HepG2 (cell line): Measurements from ENCODE around the gene ARCN1. TPM values are rescaled to one million over a fixed set of nuclear protein-coding genes. Genes with fewer than 3 reads are reported as not detected.

Source experiments
- ATAC-seq: fragments of 200-7000 bp; cut with Tn5 transposase; 3 replicates; pipeline ENCODE4 v1.9.1; 2020; ENCODE audit warnings: mild to moderate bottlenecking, moderate library complexity
- BruUV-seq: library from RNA; stranded (reverse); fragments of 400-500 nt; replicated peaks from 2 replicates; lab custom pipeline; 2021; lab: Mats Ljungman, UMichigan
- CTCF ChIA-PET: fragments of 300-600 bp; formaldehyde crosslinking; extraction: SDS; loops from one replicate; lab custom pipeline; 2021; ENCODE audit warnings: low total read pairs, inconsistent platforms, low intra/inter-chr PET ratio; lab: Yijun Ruan, JAX
- POLR2A ChIA-PET: fragments of 350-600 bp; sonication (Branson Sonifier 250); formaldehyde crosslinking; loops from one replicate; lab custom pipeline; 2020; ENCODE audit warnings: antibody characterized with exemption, inconsistent platforms; lab: Yijun Ruan, JAX
- DNase-seq: peaks from one replicate; pipeline ENCODE4 v3.0.0-alpha.2; 2015; ENCODE audit warnings: low spot score
- FAIRE-seq: peaks from 3 replicates; lab custom pipeline; 2011; peaks lifted over from hg19 to GRCh38; lab: Jason Lieb, UNC
- H2AFZ ChIP-seq: one replicate; pipeline ENCODE4 v1.6.1; 2011; ENCODE audit warnings: low read length, inconsistent platforms
- H3K27ac ChIP-seq: fragments of 300-600 bp; 3 replicates; pipeline ENCODE4 v1.8.0; 2011; ENCODE audit warnings: mixed run types, mild to moderate bottlenecking, mixed read lengths, low read length, inconsistent platforms; ENCODE audit not compliant: insufficient read depth; ENCODE audit errors: extremely low read length
- H3K27me3 ChIP-seq, 2 experiments: fragments of 200-600 bp in 1 of 2; 2 replicates in 1 of 2; 3 replicates in 1 of 2; pipeline versions ENCODE4 v1.6.0 to v1.8.0; 2011; ENCODE audit warnings: low read length in 2 of 2, mild to moderate bottlenecking in 2 of 2, moderate library complexity in 2 of 2, inconsistent platforms in 1 of 2; ENCODE audit not compliant: insufficient read depth in 2 of 2, control insufficient read depth in 1 of 2
- H3K36me3 ChIP-seq, 2 experiments: fragments of 200-600 bp in 1 of 2; replicated peaks in 1 of 2; 2 replicates in 1 of 2; 3 replicates in 1 of 2; pipeline versions ENCODE4 v1.5.1 to v1.8.0; 2011; ENCODE audit warnings: low read length in 2 of 2, inconsistent platforms in 1 of 2; ENCODE audit not compliant: insufficient read depth in 2 of 2, control insufficient read depth in 1 of 2
- H3K4me1 ChIP-seq: 2 replicates; pipeline ENCODE4 v1.5.1; 2012; ENCODE audit warnings: low read length, inconsistent platforms; ENCODE audit not compliant: insufficient read depth
- H3K4me2 ChIP-seq: 2 replicates; pipeline ENCODE4 v1.6.0; 2011; ENCODE audit warnings: low read depth, low read length, inconsistent platforms
- H3K4me3 ChIP-seq, 3 experiments: fragments of 200-600 bp in 1 of 3; sonication (generic), shearing (Covaris generic) in 1 of 3; replicated peaks in 1 of 3; 2 replicates each; pipeline ENCODE4 v1.5.1; 2011 to 2016; ENCODE audit warnings: low read length in 3 of 3, inconsistent platforms in 2 of 3, low read depth in 2 of 3, mild to moderate bottlenecking in 2 of 3, control low read depth in 1 of 3, mixed read lengths in 1 of 3; ENCODE audit not compliant: insufficient read depth in 1 of 3
- H3K79me2 ChIP-seq: one replicate; pipeline ENCODE4 v1.6.1; 2011; ENCODE audit warnings: low read length, inconsistent platforms; ENCODE audit not compliant: insufficient read depth
- H3K9ac ChIP-seq: 2 replicates; pipeline ENCODE4 v1.6.0; 2011; ENCODE audit warnings: mild to moderate bottlenecking, low read depth, low read length, inconsistent platforms; ENCODE audit not compliant: insufficient read depth
- H3K9me3 ChIP-seq: 2 replicates; pipeline ENCODE4 v1.5.1; 2012; ENCODE audit warnings: mild to moderate bottlenecking, low read length
- H4K20me1 ChIP-seq: 2 replicates; pipeline ENCODE4 v1.6.0; 2011; ENCODE audit warnings: inconsistent platforms, mild to moderate bottlenecking, low read length, moderate library complexity; ENCODE audit not compliant: insufficient read depth
- GATAD2A ChIP-seq: IDR thresholded peaks from 2 replicates; pipeline ENCODE4 v1.6.1; 2016
- KLF15 ChIP-seq: sonication (generic); formaldehyde crosslinking; IDR thresholded peaks from 2 replicates; pipeline ENCODE4 v1.8.1; 2023; ENCODE audit warnings: borderline replicate concordance, mild to moderate bottlenecking, inconsistent platforms, missing genetic modification reagents, mixed read lengths
- MIER2 ChIP-seq: IDR thresholded peaks from 2 replicates; pipeline ENCODE4 v1.6.1; 2016; ENCODE audit warnings: missing biosample characterization, missing genetic modification reagents
- STAG1 ChIP-seq: sonication (generic); formaldehyde crosslinking; IDR thresholded peaks from 2 replicates; pipeline ENCODE4 v1.4.0; 2020; ENCODE audit warnings: missing genetic modification reagents
- ZHX2 ChIP-seq, 2 experiments: sonication (generic) in 1 of 2; formaldehyde crosslinking in 1 of 2; IDR thresholded peaks; 2 replicates each; pipeline versions ENCODE4 v1.6.1 to v1.9.0; 2014 to 2022; ENCODE audit warnings: antibody characterized with exemption in 1 of 2, borderline replicate concordance in 1 of 2, inconsistent platforms in 1 of 2, low read depth in 1 of 2, missing genetic modification reagents in 1 of 2
- WGBS: methylation state at CpG from one replicate; pipeline ENCODE4 v1.1.6; 2017; ENCODE audit warnings: low lambda C conversion rate; 5-methylcytosine and 5-hydroxymethylcytosine counted together
- in situ Hi-C: cut with HindIII; loops from 2 replicates; pipeline ENCODE4 v1.10.0; 2017; ENCODE audit warnings: low pct_unique_long_range_greater_than_20kb; ENCODE audit not compliant: extremely low pct_ligation_motif_present
- intact Hi-C: fragments of 100-400 bp; cut with micrococcal nuclease; formaldehyde crosslinking; loops from one replicate; pipeline ENCODE4 v1.10.0; 2022; ENCODE audit not compliant: unreplicated experiment
- polyA plus RNA-seq, 8 experiments: library from polyadenylated mRNA; depleted of rRNA in 3 of 8; stranded (reverse) in 7 of 8; unstranded in 1 of 8; fragments of >200 nt; fragmentation: Illumina TruSeq in 4 of 8; extraction: Trizol in 4 of 8; gene quantifications; 2 replicates each; pipeline versions ENCODE4 v1.2.1 to v1.2.3, GENCODE V29; 2011 to 2016; ENCODE audit warnings: low read depth in 4 of 8, missing spikeins in 1 of 8, mixed read lengths in 1 of 8; ENCODE audit not compliant: insufficient read depth in 1 of 8
- total RNA-seq, 5 experiments: library from RNA; depleted of rRNA; stranded (reverse); fragments of >200 nt; fragmentation: Illumina TruSeq; extraction: Trizol; gene quantifications; 2 replicates each; pipeline ENCODE4 v1.2.3, GENCODE V29; 2016; ENCODE audit warnings: low read depth in 1 of 5

Gene ARCN1
- total and polyA plus RNA-seq, 2 of the 13 experiments (the other 11 are each of a cell fraction or from before 2014, with no cell fraction given): 148 to 200 TPM

- ATAC-seq: no peak
- ChIA-PET POLR2A (interaction anchor here (2.1 kb wide), 1 partner anchor 19 kb away, joined by 13 read pairs; no protein-coding TSS in a partner anchor), CTCF (no interaction called here)
- Histone ChIP-seq H3K9me3 (no peaks in the 10 kb centered on the region), H4K20me1 (no peaks in the 10 kb centered on the region), H3K4me2 (no peak overlapping the region), H3K9ac (no peak overlapping the region), H3K36me3 (peaks cover 12 to 20% of the 10 kb centered on the region in 2 experiments; a peak in 4 of 5 replicates), H3K4me1 (no peaks in the 10 kb centered on the region), H3K27ac (no peak overlapping the region), H3K4me3 (no peak overlapping the region), H3K27me3 (no peaks in the 10 kb centered on the region), H2AFZ (no peak overlapping the region), H3K79me2 (no peaks in the 10 kb centered on the region)
- in situ Hi-C loops: no loop called here
- no peak for TF ChIP-seq STAG1 (CRISPR knock-in tag)
- TF ChIP-seq ZHX2 (IDR thresholded peaks at IDR 0.05; ENCODE audit: low read depth): no peak
- no peak for TF ChIP-seq ZHX2 (CRISPR knock-in tag; IDR thresholded peaks at IDR 0.05; ENCODE audit: borderline replicate concordance)
- no peak for TF ChIP-seq KLF15 (CRISPR knock-in tag)
- TF ChIP-seq GATAD2A: no peak
- TF ChIP-seq MIER2 (CRISPR knock-in tag): no peak
- no TSS peak for BruUV-seq
- intact Hi-C loops: no loop called here
- WGBS: 100% methylated on average over 2 of the region's 4 CpGs
- FAIRE-seq: no peak
- DNase-seq: no peak
Observed at GRCh38 chr11:118639899-118640298, 67.7 kb downstream of the ARCN1 start.
